Lung (tissue), 12 donors: ENCODE data around the gene RPH3AL. TPM values are rescaled to one million over a fixed set of nuclear protein-coding genes. Genes with fewer than 3 reads are reported as not detected.
"Not testable (repeated sequence)": the region's sequence is repeated elsewhere in the genome, so short reads cannot be mapped to it uniquely, and the experiment has no call there.

Experiments
- ATAC-seq: fragments of 200-7000 bp; cut with Tn5 transposase; one replicate; pipeline ENCODE4 v1.9.1; 2020; ENCODE audit warnings: moderate number of reproducible peaks; ENCODE audit not compliant: insufficient read depth, low FRiP score
- DNase-seq, 3 donors: peaks; one replicate each; pipeline ENCODE4 v3.0.0-alpha.2; 2013 to 2017
- H3K27ac ChIP-seq, 2 donors: one replicate each; pipeline ENCODE4 v1.5.1; 2013; ENCODE audit warnings: mild to moderate bottlenecking in 2 of 2, moderate library complexity in 2 of 2, control low read depth in 1 of 2, inconsistent platforms in 1 of 2, low read depth in 1 of 2, low read length in 1 of 2
- H3K27me3 ChIP-seq, 3 donors: one replicate each; pipeline ENCODE4 v1.5.1; 2013; ENCODE audit warnings: low read length in 2 of 3; ENCODE audit not compliant: control insufficient read depth in 3 of 3, insufficient read depth in 3 of 3
- H3K36me3 ChIP-seq, 4 donors: one replicate each; pipeline ENCODE4 v1.5.1; 2013; ENCODE audit warnings: low read length in 4 of 4, mild to moderate bottlenecking in 1 of 4, moderate library complexity in 1 of 4; ENCODE audit not compliant: control insufficient read depth in 4 of 4, insufficient read depth in 4 of 4
- H3K4me1 ChIP-seq, 5 donors: one replicate each; pipeline ENCODE4 v1.5.1; 2013; ENCODE audit warnings: low read length in 5 of 5, mild to moderate bottlenecking in 2 of 5, moderate library complexity in 1 of 5; ENCODE audit not compliant: control insufficient read depth in 5 of 5, insufficient read depth in 5 of 5
- H3K4me3 ChIP-seq: one replicate; pipeline ENCODE4 v1.5.1; 2013; ENCODE audit warnings: mild to moderate bottlenecking, control low read depth, moderate library complexity
- H3K9ac ChIP-seq, 2 donors: one replicate each; pipeline ENCODE4 v1.5.1; 2013; ENCODE audit warnings: low read length in 2 of 2, control low read depth in 1 of 2; ENCODE audit not compliant: insufficient read depth in 1 of 2
- H3K9me3 ChIP-seq, 4 donors: one replicate each; pipeline ENCODE4 v1.5.1; 2013; ENCODE audit warnings: low read length in 3 of 4, mild to moderate bottlenecking in 1 of 4, moderate library complexity in 1 of 4; ENCODE audit not compliant: control insufficient read depth in 4 of 4, insufficient read depth in 3 of 4
- WGBS, 2 donors: extraction: QIAGEN DNeasy Blood & Tissue Kit; methylation state at CpG; one replicate each; pipeline ENCODE4 v1.1.7; 2013; 5-methylcytosine and 5-hydroxymethylcytosine counted together
- polyA plus RNA-seq, 2 donors: library from polyadenylated mRNA; stranded (reverse); fragments of 200-250 nt; gene quantifications; one replicate each; pipeline ENCODE4 v1.2.1, GENCODE V29; 2013
- total RNA-seq, 2 donors: library from RNA; depleted of rRNA in 1 of 2; stranded (reverse); fragments of >200 nt in 1 of 2; gene quantifications; one replicate each; pipeline ENCODE4 v1.2.1, GENCODE V29; 2014 to 2021
- TF ChIP-seq, protein P1 (sequence below): IDR thresholded peaks from 2 replicates; pipeline ENCODE4 v1.5.1; 2012; ENCODE audit warnings: mild to moderate bottlenecking; ENCODE audit errors: control extremely low read depth, extremely low read depth
- donor health status: control.
- donor health status: control.
- donor health status: Bipolar disorder and iron deficiency.
- donor health status: healthy.
- donor health status: DM: yes; HTN: yes; CAD: no.

Gene RPH3AL
- total and polyA plus RNA-seq, 4 donors, result 19.5 to 76.6 (median 21.6) TPM

DNA sequence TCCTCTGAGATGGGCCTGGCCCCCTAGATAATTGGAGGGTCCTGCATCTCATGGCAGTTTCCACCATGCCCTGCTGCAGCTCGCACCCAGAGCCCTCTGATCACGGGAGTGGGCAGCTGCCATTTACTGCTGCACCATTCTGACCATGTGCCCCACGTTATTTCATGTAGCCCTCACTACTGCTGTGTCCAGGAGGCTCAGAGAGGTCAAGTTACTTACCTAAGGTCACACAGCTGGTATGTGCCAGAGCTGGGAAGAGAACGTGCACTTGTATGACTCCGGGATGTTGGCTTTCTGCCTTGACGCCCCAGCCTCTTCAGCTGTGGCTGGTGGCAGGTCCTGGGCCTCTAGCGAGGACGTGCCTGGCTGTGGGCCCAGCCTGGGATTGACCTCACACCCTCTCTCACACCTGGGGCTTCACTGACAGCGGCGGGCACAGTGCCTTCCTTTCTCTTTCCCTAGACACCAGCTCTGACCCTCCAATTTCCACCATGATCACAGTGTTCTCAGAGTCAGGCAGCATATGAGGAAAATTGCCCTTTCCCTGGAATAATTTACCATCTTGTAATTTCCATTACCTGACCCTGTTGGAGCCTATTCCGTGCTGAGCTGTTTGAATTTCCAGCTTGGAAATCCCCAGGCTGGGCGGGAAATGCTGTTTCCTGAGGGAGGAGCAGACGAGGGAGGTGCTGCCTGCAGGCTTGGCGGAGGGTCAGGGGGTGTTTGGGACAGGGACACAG, 152.6 kb downstream of the RPH3AL start:
- Histone ChIP-seq H3K27me3 (peaks cover 0 to 5% (median 0%) of the 10 kb centered on the region in 3 donors), H3K36me3 (no peaks in the 10 kb centered on the region), H3K4me1 (peaks cover 0 to 19% (median 0%) of the 10 kb centered on the region in 5 donors), H3K4me3 (no peak overlapping the region), H3K27ac (peak overlapping the region in 1 of 2 donors; percentile 32), H3K9ac (no peak overlapping the region), H3K9me3 (no peaks in the 10 kb centered on the region)
- peak; percentile 46 to 63 (median 57) for DNase-seq
- 41 to 67% methylated on average over 14 of the region's 14 CpGs for WGBS, 2 donors
- peak; percentile 53 for ATAC-seq
- TF ChIP-seq, protein P1, sequence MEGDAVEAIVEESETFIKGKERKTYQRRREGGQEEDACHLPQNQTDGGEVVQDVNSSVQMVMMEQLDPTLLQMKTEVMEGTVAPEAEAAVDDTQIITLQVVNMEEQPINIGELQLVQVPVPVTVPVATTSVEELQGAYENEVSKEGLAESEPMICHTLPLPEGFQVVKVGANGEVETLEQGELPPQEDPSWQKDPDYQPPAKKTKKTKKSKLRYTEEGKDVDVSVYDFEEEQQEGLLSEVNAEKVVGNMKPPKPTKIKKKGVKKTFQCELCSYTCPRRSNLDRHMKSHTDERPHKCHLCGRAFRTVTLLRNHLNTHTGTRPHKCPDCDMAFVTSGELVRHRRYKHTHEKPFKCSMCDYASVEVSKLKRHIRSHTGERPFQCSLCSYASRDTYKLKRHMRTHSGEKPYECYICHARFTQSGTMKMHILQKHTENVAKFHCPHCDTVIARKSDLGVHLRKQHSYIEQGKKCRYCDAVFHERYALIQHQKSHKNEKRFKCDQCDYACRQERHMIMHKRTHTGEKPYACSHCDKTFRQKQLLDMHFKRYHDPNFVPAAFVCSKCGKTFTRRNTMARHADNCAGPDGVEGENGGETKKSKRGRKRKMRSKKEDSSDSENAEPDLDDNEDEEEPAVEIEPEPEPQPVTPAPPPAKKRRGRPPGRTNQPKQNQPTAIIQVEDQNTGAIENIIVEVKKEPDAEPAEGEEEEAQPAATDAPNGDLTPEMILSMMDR, result no peak

DNA sequence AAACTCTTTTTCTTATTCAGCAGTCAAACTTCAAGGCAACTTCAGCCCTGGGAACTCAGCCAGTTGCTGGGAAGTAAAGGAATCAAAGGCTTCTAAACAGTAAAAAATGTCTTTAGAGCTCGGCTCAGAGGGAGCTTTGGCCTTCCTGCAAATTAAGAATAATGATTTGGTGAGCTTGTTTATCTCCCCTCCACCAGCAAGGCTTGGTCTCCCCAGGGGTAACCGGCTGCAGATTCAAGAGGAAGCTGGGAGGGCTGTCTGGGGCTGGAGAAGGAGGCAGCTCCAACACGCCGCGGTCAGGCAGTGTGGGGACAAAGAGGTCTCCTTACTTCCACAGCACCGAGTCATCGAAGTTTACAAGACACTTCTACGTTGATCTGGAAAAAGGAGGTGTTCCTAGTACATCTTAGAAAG, 153.4 kb downstream of the RPH3AL start:
- Histone ChIP-seq H3K4me3 (no peak overlapping the region), H3K27ac (no peak overlapping the region), H3K9ac (no peak overlapping the region), H3K9me3 (no peaks in the 10 kb centered on the region), H3K4me1 (peaks cover 0 to 22% (median 0%) of the 10 kb centered on the region in 5 donors), H3K27me3 (peaks cover 0 to 5% (median 0%) of the 10 kb centered on the region in 3 donors), H3K36me3 (no peaks in the 10 kb centered on the region)
- ATAC-seq (no peak), DNase-seq (peak; percentile 67 to 90 (median 82))
- TF ChIP-seq, protein P1, result no peak
- 2 to 4% methylated on average over 8 of the region's 8 CpGs for WGBS, 2 donors

DNA sequence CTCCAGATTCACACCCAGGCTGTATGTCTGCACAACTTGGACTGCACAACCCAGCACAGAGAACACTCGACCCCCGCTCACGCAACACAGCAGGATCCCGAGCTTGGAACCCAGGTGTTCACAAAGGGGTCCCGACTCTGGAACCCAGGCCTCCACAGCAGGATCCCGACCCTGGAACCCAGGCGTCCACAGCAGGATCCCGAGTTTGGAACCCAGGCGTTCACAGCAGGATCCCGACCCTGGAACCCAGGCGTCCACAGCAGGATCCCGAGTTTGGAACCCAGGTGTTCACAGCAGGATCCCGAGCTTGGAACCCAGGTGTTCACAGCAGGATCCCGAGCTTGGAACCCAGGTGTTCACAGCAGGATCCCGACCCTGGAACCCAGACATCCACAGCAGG, 154.4 kb downstream of the RPH3AL start:
- H3K4me3 ChIP-seq, H3K9me3 ChIP-seq, H3K9ac ChIP-seq, ATAC-seq, H3K27ac ChIP-seq, H3K27me3 ChIP-seq, H3K36me3 ChIP-seq, DNase-seq: not testable (repeated sequence)
- WGBS, 2 donors, result 91 to 92% methylated on average over 15 of the region's 15 CpGs
- H3K4me1 ChIP-seq, result peaks cover 0 to 22% (median 0%) of the 10 kb centered on the region in 5 donors

DNA sequence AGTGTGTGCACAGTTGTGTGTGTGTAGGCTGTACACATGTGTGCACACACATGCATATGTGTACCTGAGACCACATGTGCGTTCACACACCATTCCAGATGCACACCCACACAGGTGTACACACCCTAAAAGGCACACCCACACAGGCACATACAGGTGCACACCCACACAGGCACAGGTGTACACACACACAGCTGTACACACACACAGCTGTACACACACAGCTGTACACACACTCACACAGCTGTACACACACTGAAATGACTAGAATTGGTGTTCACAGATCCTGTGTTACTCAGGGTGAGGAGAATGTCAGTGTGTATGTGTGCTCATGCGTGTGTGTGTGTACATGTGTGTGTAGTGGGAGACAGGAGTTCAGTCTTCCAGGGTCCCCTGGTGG, 155.3 kb downstream of the RPH3AL start:
- Histone ChIP-seq H3K36me3 (no peaks in the 10 kb centered on the region), H3K9ac (no peak overlapping the region), H3K9me3 (no peaks in the 10 kb centered on the region), H3K4me3 (no peak overlapping the region), H3K27me3 (peaks cover 0 to 5% (median 0%) of the 10 kb centered on the region in 3 donors), H3K4me1 (peaks cover 0 to 22% (median 0%) of the 10 kb centered on the region in 5 donors), H3K27ac (no peak overlapping the region)
- TF ChIP-seq, protein P1, result no peak
- ATAC-seq (no peak), DNase-seq (no peak)
- WGBS, 2 donors, result 92 to 97% methylated on average over 2 of the region's 2 CpGs
